IPS-15b (cell line): ENCODE results near the gene BICC1.

Experiments used
- H3K27me3 ChIP-seq: one replicate; pipeline ENCODE4 v1.6.1; 2013; ENCODE audit warnings: low read length; ENCODE audit not compliant: control insufficient read depth, insufficient read depth
- H3K36me3 ChIP-seq: one replicate; pipeline ENCODE4 v1.6.1; 2013; ENCODE audit warnings: low read length; ENCODE audit not compliant: control insufficient read depth, insufficient read depth
- H3K4me1 ChIP-seq: one replicate; pipeline ENCODE4 v1.6.1; 2013; ENCODE audit warnings: mild to moderate bottlenecking, low read length; ENCODE audit not compliant: control insufficient read depth, insufficient read depth
- H3K4me3 ChIP-seq: one replicate; pipeline ENCODE4 v1.5.1; 2013; ENCODE audit warnings: low read depth, low read length
- H3K9ac ChIP-seq: one replicate; pipeline ENCODE4 v1.6.1; 2013; ENCODE audit warnings: low read depth, mild to moderate bottlenecking, low read length
- H3K9me3 ChIP-seq: one replicate; pipeline ENCODE4 v1.6.1; 2013; ENCODE audit warnings: mild to moderate bottlenecking, low read length; ENCODE audit not compliant: control insufficient read depth, insufficient read depth

The BICC1 gene

GRCh38 chr10:58767652-58768051, 255.0 kb downstream of the BICC1 start:
- no peaks in the 10 kb centered on the region for H3K4me1 ChIP-seq
- H3K9me3 ChIP-seq, result no peaks in the 10 kb centered on the region
- no peaks in the 10 kb centered on the region for H3K36me3 ChIP-seq
- H3K9ac ChIP-seq, result no peak overlapping the region
- no peaks in the 10 kb centered on the region for H3K27me3 ChIP-seq
- no peak overlapping the region for H3K4me3 ChIP-seq

GRCh38 chr10:58771863-58772262, 259.2 kb downstream of the BICC1 start:
- no peak overlapping the region for H3K9ac ChIP-seq
- H3K9me3 ChIP-seq, result no peaks in the 10 kb centered on the region
- no peaks in the 10 kb centered on the region for H3K4me1 ChIP-seq

GRCh38 chr10:58772758-58773157, 260.1 kb downstream of the BICC1 start:
- Histone ChIP-seq H3K9ac (no peak overlapping the region), H3K9me3 (no peaks in the 10 kb centered on the region), H3K36me3 (no peaks in the 10 kb centered on the region), H3K27me3 (no peaks in the 10 kb centered on the region), H3K4me1 (no peaks in the 10 kb centered on the region), H3K4me3 (no peak overlapping the region)

More at GRCh38 chr10:58771863-58772262, 259.2 kb downstream of the BICC1 start:
- Histone ChIP-seq H3K27me3 (no peaks in the 10 kb centered on the region), H3K4me3 (no peak overlapping the region), H3K36me3 (no peaks in the 10 kb centered on the region)

- no peaks in the 10 kb centered on the region for H3K9me3 ChIP-seq
- no peak overlapping the region for H3K9ac ChIP-seq
- no peaks in the 10 kb centered on the region for H3K36me3 ChIP-seq
- H3K4me1 ChIP-seq, result no peaks in the 10 kb centered on the region
- no peaks in the 10 kb centered on the region for H3K27me3 ChIP-seq
- no peak overlapping the region for H3K4me3 ChIP-seq
These were observed 260.7 kb downstream of the BICC1 start for GRCh38 chr10:58773341-58773740.

- H3K4me1 ChIP-seq, result no peaks in the 10 kb centered on the region
- no peaks in the 10 kb centered on the region for H3K9me3 ChIP-seq
- no peaks in the 10 kb centered on the region for H3K36me3 ChIP-seq
- no peak overlapping the region for H3K9ac ChIP-seq
- H3K4me3 ChIP-seq, result no peak overlapping the region
- H3K27me3 ChIP-seq, result no peaks in the 10 kb centered on the region
These were observed 261.3 kb downstream of the BICC1 start for GRCh38 chr10:58773944-58774343.

GRCh38 chr10:58775960-58776567, 263.4 kb downstream of the BICC1 start:
- no peak overlapping the region for H3K4me3 ChIP-seq
- H3K9me3 ChIP-seq, result no peaks in the 10 kb centered on the region
- no peaks in the 10 kb centered on the region for H3K27me3 ChIP-seq
- H3K9ac ChIP-seq, result no peak overlapping the region
- H3K36me3 ChIP-seq, result no peaks in the 10 kb centered on the region
- H3K4me1 ChIP-seq, result no peaks in the 10 kb centered on the region

- no peaks in the 10 kb centered on the region for H3K27me3 ChIP-seq
- no peak overlapping the region for H3K9ac ChIP-seq
- H3K9me3 ChIP-seq, result no peaks in the 10 kb centered on the region
- no peaks in the 10 kb centered on the region for H3K4me1 ChIP-seq
- no peaks in the 10 kb centered on the region for H3K36me3 ChIP-seq
- no peak overlapping the region for H3K4me3 ChIP-seq
These were observed 264.1 kb downstream of the BICC1 start for GRCh38 chr10:58776568-58777318.

GRCh38 chr10:58778966-58779365, 266.3 kb downstream of the BICC1 start:
- Histone ChIP-seq H3K9me3 (no peaks in the 10 kb centered on the region), H3K36me3 (no peaks in the 10 kb centered on the region), H3K4me1 (no peaks in the 10 kb centered on the region), H3K9ac (no peak overlapping the region), H3K4me3 (no peak overlapping the region), H3K27me3 (no peaks in the 10 kb centered on the region)

- no peaks in the 10 kb centered on the region for H3K4me1 ChIP-seq
- H3K9ac ChIP-seq, result no peak overlapping the region
- H3K9me3 ChIP-seq, result no peaks in the 10 kb centered on the region
- H3K27me3 ChIP-seq, result no peaks in the 10 kb centered on the region
- no peak overlapping the region for H3K4me3 ChIP-seq
- no peaks in the 10 kb centered on the region for H3K36me3 ChIP-seq
These were observed 266.9 kb downstream of the BICC1 start for GRCh38 chr10:58779594-58779993.

- no peaks in the 10 kb centered on the region for H3K9me3 ChIP-seq
- H3K4me3 ChIP-seq, result no peak overlapping the region
- no peaks in the 10 kb centered on the region for H3K4me1 ChIP-seq
- H3K36me3 ChIP-seq, result no peaks in the 10 kb centered on the region
- no peaks in the 10 kb centered on the region for H3K27me3 ChIP-seq
- H3K9ac ChIP-seq, result no peak overlapping the region
These were observed 267.8 kb downstream of the BICC1 start for GRCh38 chr10:58780476-58780875.

GRCh38 chr10:58781873-58782488, 269.3 kb downstream of the BICC1 start:
- no peaks in the 10 kb centered on the region for H3K36me3 ChIP-seq
- no peaks in the 10 kb centered on the region for H3K4me1 ChIP-seq
- H3K27me3 ChIP-seq, result no peaks in the 10 kb centered on the region
- no peak overlapping the region for H3K4me3 ChIP-seq
- no peaks in the 10 kb centered on the region for H3K9me3 ChIP-seq
- no peak overlapping the region for H3K9ac ChIP-seq
